Stimulated activated CD8-positive, alpha-beta memory T cell treated with anti-CD3 and anti-CD28 coated beads, Interleukin-12 subunit alpha, Interleukin-12 subunit beta, amount 100 ng/mL, for 24 hours (primary cell): ENCODE measurements around the gene FIGLA.
"Not testable (repeated sequence)": the region's sequence is repeated elsewhere in the genome, so short reads cannot be mapped to it uniquely, and the experiment has no call there.

Source experiments
- DNase-seq: peaks from one replicate; pipeline ENCODE4 v3.0.0-alpha.2; 2020; ENCODE audit errors: extremely low read depth

FIGLA gene

GRCh38 chr2:70746094-70746974 is 44.1 kb downstream of the FIGLA start:
- no peak for DNase-seq

- DNase-seq = no peak
These were observed 45.1 kb downstream of the FIGLA start for GRCh38 chr2:70745276-70745825.

GRCh38 chr2:70744397-70744796 is 46.0 kb downstream of the FIGLA start:
- no peak for DNase-seq

GRCh38 chr2:70743677-70744076 is 46.8 kb downstream of the FIGLA start:
- no peak for DNase-seq

- no peak for DNase-seq
These were observed 47.4 kb downstream of the FIGLA start for GRCh38 chr2:70743068-70743467.

GRCh38 chr2:70739492-70739891 is 51.0 kb downstream of the FIGLA start:
- not testable (repeated sequence) for DNase-seq

GRCh38 chr2:70738159-70738558 is 52.3 kb downstream of the FIGLA start:
- DNase-seq = no peak

GRCh38 chr2:70735071-70735470 is 55.4 kb downstream of the FIGLA start:
- DNase-seq = no peak

GRCh38 chr2:70733646-70734180 is 56.7 kb downstream of the FIGLA start:
- DNase-seq = no peak

GRCh38 chr2:70732766-70733645 is 57.4 kb downstream of the FIGLA start:
- no peak for DNase-seq

GRCh38 chr2:70730730-70731129 is 59.7 kb downstream of the FIGLA start:
- DNase-seq = no peak

- no peak for DNase-seq
These were observed 60.8 kb downstream of the FIGLA start for GRCh38 chr2:70729647-70730046.

GRCh38 chr2:70728128-70728527 is 62.3 kb downstream of the FIGLA start:
- no peak for DNase-seq
